CD4-positive, alpha-beta T cell (primary cell): Measurements from ENCODE around the gene AICDA. TPM values are rescaled to one million over a fixed set of nuclear protein-coding genes. Genes with fewer than 3 reads are reported as not detected.

ENCODE experiments used
- ATAC-seq: fragments of 200-7000 bp; cut with Tn5 transposase; one replicate; pipeline ENCODE4 v1.10.0; 2022; ENCODE audit warnings: mild to moderate bottlenecking; ENCODE audit not compliant: poor library complexity
- CTCF ChIA-PET: fragments of 350-600 bp; sonication (Branson Sonifier 250); formaldehyde crosslinking; loops from one replicate; lab custom pipeline; 2021; ENCODE audit warnings: antibody characterized with exemption, inconsistent platforms; lab: Charles Lee
- POLR2A ChIA-PET: fragments of 350-600 bp; sonication (Branson Sonifier 250); formaldehyde crosslinking; loops from one replicate; lab custom pipeline; 2021; ENCODE audit warnings: antibody characterized with exemption, inconsistent platforms; lab: Charles Lee
- DNase-seq, 14 experiments: peaks; one replicate each; pipeline ENCODE4 v3.0.0-alpha.2; 2013 to 2020; ENCODE audit warnings: mixed read lengths in 2 of 14
- H3K27ac ChIP-seq, 2 donors: one replicate each; pipeline versions ENCODE4 v1.5.1 to v1.7.0; 2013; ENCODE audit warnings: low read length in 2 of 2, low read depth in 1 of 2, mild to moderate bottlenecking in 1 of 2
- H3K27me3 ChIP-seq, 2 experiments: 1 replicate in 1 of 2; 2 replicates in 1 of 2; pipeline versions ENCODE4 v1.6.1 to v1.7.0; 2013; ENCODE audit warnings: low read length in 2 of 2, control low read depth in 1 of 2, mild to moderate bottlenecking in 1 of 2, moderate library complexity in 1 of 2; ENCODE audit not compliant: insufficient read depth in 2 of 2, control insufficient read depth in 1 of 2
- H3K36me3 ChIP-seq: one replicate; pipeline ENCODE4 v1.6.1; 2013; ENCODE audit warnings: low read length, control low read depth; ENCODE audit not compliant: insufficient read depth
- H3K4me1 ChIP-seq: one replicate; pipeline ENCODE4 v1.6.1; 2013; ENCODE audit warnings: low read length, control low read depth; ENCODE audit not compliant: insufficient read depth
- H3K4me3 ChIP-seq: one replicate; pipeline ENCODE4 v1.5.1; 2013; ENCODE audit warnings: mild to moderate bottlenecking, low read length, moderate library complexity
- H3K9me3 ChIP-seq, 2 experiments: 1 replicate in 1 of 2; 2 replicates in 1 of 2; pipeline versions ENCODE4 v1.6.1 to v1.7.0; 2013; ENCODE audit warnings: low read length in 2 of 2, mild to moderate bottlenecking in 2 of 2, control low read depth in 1 of 2, moderate library complexity in 1 of 2; ENCODE audit not compliant: control insufficient read depth in 1 of 2, insufficient read depth in 1 of 2
- H3K27ac Mint-ChIP-seq: one replicate; pipeline ENCODE4 v1.8.0; 2020; ENCODE audit warnings: mixed read lengths
- H3K27me3 Mint-ChIP-seq: one replicate; pipeline ENCODE4 v1.8.0; 2021; ENCODE audit warnings: mixed read lengths
- H3K36me3 Mint-ChIP-seq: one replicate; pipeline ENCODE4 v1.8.0; 2021; ENCODE audit warnings: low read depth, mixed read lengths
- H3K4me1 Mint-ChIP-seq: one replicate; pipeline ENCODE4 v1.8.0; 2021; ENCODE audit warnings: low read depth, mixed read lengths
- H3K4me3 Mint-ChIP-seq: one replicate; pipeline ENCODE4 v1.8.0; 2020; ENCODE audit warnings: mild to moderate bottlenecking, mixed read lengths
- H3K9me3 Mint-ChIP-seq: one replicate; pipeline ENCODE4 v1.8.0; 2020; ENCODE audit warnings: mixed read lengths
- intact Hi-C, 2 experiments: fragments of 100-400 bp; cut with DNase I in 1 of 2; cut with micrococcal nuclease in 1 of 2; formaldehyde crosslinking; loops; one replicate each; pipeline versions ENCODE4 v1.15.1 to v1.9.0; 2023 to 2025; cut with DNase I, micrococcal nuclease
- total RNA-seq, 174 experiments: library from RNA in 2 of 174; stranded (reverse) in 2 of 174; gene quantifications; one replicate each; pipeline ENCODE4 v1.2.3 and lab custom pipeline; 2021 to 2026
- TF ChIP-seq, protein P1 (sequence below): fragments of 200-600 bp; IDR thresholded peaks from one replicate; pipeline ENCODE4 v1.8.0; 2022; ENCODE audit warnings: antibody characterized with exemption, mild to moderate bottlenecking

The AICDA gene
- total RNA-seq, 2 experiments from 2014 or later: not detected

DNA sequence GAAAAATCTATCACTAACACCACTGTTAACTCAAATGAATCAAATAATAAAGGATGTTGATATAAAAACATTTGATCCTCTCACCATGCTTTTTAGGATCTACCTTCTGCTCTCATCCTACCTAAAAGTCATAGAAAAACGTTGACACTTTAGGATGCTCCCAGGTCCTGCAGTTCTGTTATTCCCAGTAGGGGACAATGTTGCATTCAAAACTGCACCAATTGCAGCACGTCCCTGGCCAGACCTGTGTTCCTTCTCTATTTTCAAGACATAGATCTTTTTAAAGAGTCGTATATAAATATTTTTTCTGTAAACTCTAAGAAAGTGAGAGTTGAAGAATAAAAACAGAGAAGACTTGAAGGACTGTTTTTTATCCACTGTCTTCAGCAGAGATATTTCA is 8.8 kb downstream of the AICDA start:
- peaks cover 0 to 4% of the 10 kb centered on the region in 2 experiments for H3K27me3 ChIP-seq
- no peaks in the 10 kb centered on the region for H3K36me3 ChIP-seq
- H3K9me3 Mint-ChIP-seq: no peaks in the 10 kb centered on the region
- H3K27ac Mint-ChIP-seq: no peak overlapping the region
- peaks cover 18% of the 10 kb centered on the region for H3K27me3 Mint-ChIP-seq
- intact Hi-C loops: no loop called here
- no peak for ATAC-seq
- H3K9me3 ChIP-seq: no peaks in the 10 kb centered on the region
- no peak overlapping the region for H3K4me3 Mint-ChIP-seq
- DNase-seq: peak in 1 of 14 experiments; percentile 13
- ChIA-PET POLR2A (no interaction called here), CTCF (no interaction called here)
- no peak overlapping the region for H3K4me3 ChIP-seq
- no peaks in the 10 kb centered on the region for H3K4me1 ChIP-seq
- peaks cover 3% of the 10 kb centered on the region for H3K4me1 Mint-ChIP-seq
- H3K27ac ChIP-seq: no peak overlapping the region
- no peaks in the 10 kb centered on the region for H3K36me3 Mint-ChIP-seq
- TF ChIP-seq, protein P1, sequence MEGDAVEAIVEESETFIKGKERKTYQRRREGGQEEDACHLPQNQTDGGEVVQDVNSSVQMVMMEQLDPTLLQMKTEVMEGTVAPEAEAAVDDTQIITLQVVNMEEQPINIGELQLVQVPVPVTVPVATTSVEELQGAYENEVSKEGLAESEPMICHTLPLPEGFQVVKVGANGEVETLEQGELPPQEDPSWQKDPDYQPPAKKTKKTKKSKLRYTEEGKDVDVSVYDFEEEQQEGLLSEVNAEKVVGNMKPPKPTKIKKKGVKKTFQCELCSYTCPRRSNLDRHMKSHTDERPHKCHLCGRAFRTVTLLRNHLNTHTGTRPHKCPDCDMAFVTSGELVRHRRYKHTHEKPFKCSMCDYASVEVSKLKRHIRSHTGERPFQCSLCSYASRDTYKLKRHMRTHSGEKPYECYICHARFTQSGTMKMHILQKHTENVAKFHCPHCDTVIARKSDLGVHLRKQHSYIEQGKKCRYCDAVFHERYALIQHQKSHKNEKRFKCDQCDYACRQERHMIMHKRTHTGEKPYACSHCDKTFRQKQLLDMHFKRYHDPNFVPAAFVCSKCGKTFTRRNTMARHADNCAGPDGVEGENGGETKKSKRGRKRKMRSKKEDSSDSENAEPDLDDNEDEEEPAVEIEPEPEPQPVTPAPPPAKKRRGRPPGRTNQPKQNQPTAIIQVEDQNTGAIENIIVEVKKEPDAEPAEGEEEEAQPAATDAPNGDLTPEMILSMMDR: no peak

DNA sequence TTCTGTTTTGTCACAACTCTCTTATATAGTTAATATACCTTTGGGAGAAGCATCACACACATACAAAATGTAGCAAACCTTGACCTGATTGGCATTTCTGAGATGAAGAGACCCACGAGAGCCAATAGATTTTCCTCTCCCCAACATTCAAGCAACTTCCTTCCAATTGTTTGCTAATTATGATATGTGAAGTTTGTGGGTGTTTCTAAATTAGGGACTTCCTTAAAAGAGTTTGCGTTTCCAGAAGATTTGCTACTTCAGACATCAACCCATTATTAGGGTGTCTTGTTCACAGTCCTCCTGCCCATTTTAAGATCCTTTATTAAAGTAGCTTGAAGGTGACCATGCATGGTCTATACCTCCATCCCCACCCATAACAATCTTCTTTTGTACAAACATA is 9.4 kb downstream of the AICDA start:
- ATAC-seq: no peak
- no peak overlapping the region for H3K27ac Mint-ChIP-seq
- no peak overlapping the region for H3K4me3 Mint-ChIP-seq
- DNase-seq: no peak
- POLR2A ChIA-PET: no interaction called here
- CTCF ChIA-PET: interaction anchor here (0.7 kb wide), 1 partner anchor 1059 kb away, joined by 3 read pairs; no protein-coding TSS in a partner anchor
- H3K4me1 Mint-ChIP-seq: no peaks in the 10 kb centered on the region
- Histone ChIP-seq H3K27ac (no peak overlapping the region), H3K4me3 (no peak overlapping the region), H3K27me3 (peaks cover 0 to 4% of the 10 kb centered on the region in 2 experiments), H3K36me3 (no peaks in the 10 kb centered on the region), H3K4me1 (no peaks in the 10 kb centered on the region), H3K9me3 (no peaks in the 10 kb centered on the region)
- no peaks in the 10 kb centered on the region for H3K36me3 Mint-ChIP-seq
- intact Hi-C loops: no loop called here
- TF ChIP-seq, protein P1: no peak
- no peaks in the 10 kb centered on the region for H3K9me3 Mint-ChIP-seq
- peaks cover 18% of the 10 kb centered on the region for H3K27me3 Mint-ChIP-seq

DNA sequence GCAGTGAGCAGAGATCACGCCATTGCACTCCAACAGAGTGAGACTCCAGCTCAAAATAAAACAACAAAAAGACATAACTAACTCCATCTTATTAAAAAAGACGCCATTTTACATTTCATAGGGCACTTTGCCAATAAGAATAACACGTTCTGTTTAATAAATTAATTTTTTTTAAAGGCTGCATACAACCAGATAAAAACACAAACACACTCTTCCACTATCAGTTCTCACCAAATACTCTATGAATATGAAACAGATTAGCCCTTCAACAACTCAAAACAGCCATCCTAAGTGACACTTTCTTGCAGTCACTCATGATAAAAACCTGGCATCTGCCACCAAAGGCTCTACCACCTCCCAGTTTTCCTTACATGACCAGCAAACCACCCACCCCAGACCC is 16.1 kb downstream of the AICDA start:
- Histone ChIP-seq H3K4me3 (no peak overlapping the region), H3K9me3 (no peaks in the 10 kb centered on the region), H3K4me1 (no peaks in the 10 kb centered on the region), H3K27me3 (no peaks in the 10 kb centered on the region), H3K27ac (no peak overlapping the region), H3K36me3 (no peaks in the 10 kb centered on the region)
- no peaks in the 10 kb centered on the region for H3K4me1 Mint-ChIP-seq
- CTCF ChIA-PET: no interaction called here
- H3K27ac Mint-ChIP-seq: no peak overlapping the region
- intact Hi-C loops: no loop called here
- no peaks in the 10 kb centered on the region for H3K9me3 Mint-ChIP-seq
- no peak overlapping the region for H3K4me3 Mint-ChIP-seq
- H3K36me3 Mint-ChIP-seq: no peaks in the 10 kb centered on the region
- peaks cover 6% of the 10 kb centered on the region for H3K27me3 Mint-ChIP-seq
- ATAC-seq (no peak), DNase-seq (no peak)
- POLR2A ChIA-PET: no interaction called here
- TF ChIP-seq, protein P1: no peak
